Mesenchymal stem cell (in vitro differentiated cells and primary cell): ENCODE data around the gene CAPZA2.
"Not testable (repeated sequence)": the region's sequence is repeated elsewhere in the genome, so short reads cannot be mapped to it uniquely, and the experiment has no call there.

Source experiments
- DNase-seq: peaks from one replicate; pipeline ENCODE4 v3.0.0-alpha.2; 2013
- H2AFZ ChIP-seq: one replicate; pipeline ENCODE4 v1.6.1; 2013; ENCODE audit warnings: low read depth, mild to moderate bottlenecking, control low read depth, inconsistent platforms, low read length, moderate library complexity
- H2AK5ac ChIP-seq: 2 replicates; pipeline ENCODE4 v1.6.1; 2013; ENCODE audit warnings: low read length, moderate library complexity, mild to moderate bottlenecking, inconsistent platforms; ENCODE audit not compliant: severe bottlenecking
- H2BK120ac ChIP-seq: one replicate; pipeline ENCODE4 v1.6.1; 2013; ENCODE audit warnings: low read depth, mild to moderate bottlenecking, inconsistent platforms, low read length, moderate library complexity
- H2BK12ac ChIP-seq, 2 experiments: one replicate each; pipeline ENCODE4 v1.6.1; 2013; ENCODE audit warnings: inconsistent platforms in 2 of 2, low read length in 2 of 2, mild to moderate bottlenecking in 2 of 2, moderate library complexity in 2 of 2, control low read depth in 1 of 2
- H2BK15ac ChIP-seq: one replicate; pipeline ENCODE4 v1.6.1; 2013; ENCODE audit warnings: mild to moderate bottlenecking, low read depth, inconsistent platforms; ENCODE audit not compliant: poor library complexity, severe bottlenecking
- H2BK5ac ChIP-seq: 2 replicates; pipeline ENCODE4 v1.6.1; 2013; ENCODE audit warnings: low read depth, mild to moderate bottlenecking, low read length, control low read depth, inconsistent platforms; ENCODE audit not compliant: poor library complexity, severe bottlenecking
- H3K14ac ChIP-seq, 2 experiments: one replicate each; pipeline ENCODE4 v1.6.1; 2013; ENCODE audit warnings: inconsistent platforms in 2 of 2, low read length in 2 of 2, control low read depth in 1 of 2, mild to moderate bottlenecking in 1 of 2, moderate library complexity in 1 of 2
- H3K18ac ChIP-seq, 2 experiments: one replicate each; pipeline ENCODE4 v1.6.1; 2013; ENCODE audit warnings: inconsistent platforms in 2 of 2, low read length in 2 of 2, control low read depth in 1 of 2, low read depth in 1 of 2, mild to moderate bottlenecking in 1 of 2
- H3K23ac ChIP-seq, 2 experiments: one replicate each; pipeline ENCODE4 v1.6.1; 2013; ENCODE audit warnings: inconsistent platforms in 2 of 2, low read length in 2 of 2, mild to moderate bottlenecking in 2 of 2, moderate library complexity in 2 of 2, control low read depth in 1 of 2
- H3K27ac ChIP-seq: 2 replicates; pipeline ENCODE4 v1.5.1; 2013; ENCODE audit warnings: mild to moderate bottlenecking, moderate library complexity, low read length, control low read depth, inconsistent platforms; ENCODE audit not compliant: poor library complexity, severe bottlenecking
- H3K27me3 ChIP-seq, 2 experiments: 2 replicates each; pipeline versions ENCODE4 v1.6.1 to v1.7.0; 2013; ENCODE audit warnings: low read length in 2 of 2, mild to moderate bottlenecking in 2 of 2, moderate library complexity in 2 of 2, control low read depth in 1 of 2, inconsistent platforms in 1 of 2; ENCODE audit not compliant: control insufficient read depth in 1 of 2, insufficient read depth in 1 of 2
- H3K36me3 ChIP-seq, 2 experiments: 2 replicates each; pipeline versions ENCODE4 v1.6.1 to v1.7.0; 2013; ENCODE audit warnings: low read length in 2 of 2, control low read depth in 1 of 2, inconsistent platforms in 1 of 2, low read depth in 1 of 2, mild to moderate bottlenecking in 1 of 2; ENCODE audit not compliant: insufficient read depth in 2 of 2, control insufficient read depth in 1 of 2
- H3K4ac ChIP-seq, 2 experiments: one replicate each; pipeline ENCODE4 v1.6.1; 2013; ENCODE audit warnings: inconsistent platforms in 2 of 2, low read length in 2 of 2, mild to moderate bottlenecking in 2 of 2, moderate library complexity in 2 of 2, control low read depth in 1 of 2, low read depth in 1 of 2
- H3K4me1 ChIP-seq: 2 replicates; pipeline ENCODE4 v1.6.1; 2013; ENCODE audit warnings: low read depth, low read length, control low read depth; ENCODE audit not compliant: control insufficient read depth, insufficient read depth
- H3K4me2 ChIP-seq: 2 replicates; pipeline ENCODE4 v1.6.1; 2013; ENCODE audit warnings: low read length, mild to moderate bottlenecking, inconsistent platforms; ENCODE audit not compliant: poor library complexity, severe bottlenecking
- H3K4me3 ChIP-seq, 2 experiments: 2 replicates each; pipeline versions ENCODE4 v1.5.1 to v1.7.0; 2013; ENCODE audit warnings: low read length in 2 of 2, mild to moderate bottlenecking in 2 of 2, control low read depth in 1 of 2, low read depth in 1 of 2; ENCODE audit not compliant: insufficient read depth in 1 of 2
- H3K79me1 ChIP-seq: replicated peaks from 2 replicates; pipeline ENCODE4 v1.6.1; 2013; ENCODE audit warnings: mild to moderate bottlenecking, control low read depth, low read length, inconsistent platforms; ENCODE audit not compliant: poor library complexity, severe bottlenecking
- H3K9ac ChIP-seq: 2 replicates; pipeline ENCODE4 v1.7.0; 2013; ENCODE audit warnings: mild to moderate bottlenecking, low read length, moderate library complexity
- H3K9me3 ChIP-seq: 2 replicates; pipeline ENCODE4 v1.7.0; 2013; ENCODE audit warnings: mild to moderate bottlenecking, low read length; ENCODE audit not compliant: control insufficient read depth
- H4K8ac ChIP-seq: one replicate; pipeline ENCODE4 v1.6.1; 2013; ENCODE audit warnings: inconsistent platforms, mild to moderate bottlenecking, low read length, moderate library complexity
- H4K91ac ChIP-seq: one replicate; pipeline ENCODE4 v1.6.1; 2013; ENCODE audit warnings: mild to moderate bottlenecking, low read length, inconsistent platforms
- WGBS: methylation state at CpG from one replicate; pipeline ENCODE4 v1.1.7; 2013; ENCODE audit warnings: mixed read lengths; 5-methylcytosine and 5-hydroxymethylcytosine counted together

Gene CAPZA2

DNA sequence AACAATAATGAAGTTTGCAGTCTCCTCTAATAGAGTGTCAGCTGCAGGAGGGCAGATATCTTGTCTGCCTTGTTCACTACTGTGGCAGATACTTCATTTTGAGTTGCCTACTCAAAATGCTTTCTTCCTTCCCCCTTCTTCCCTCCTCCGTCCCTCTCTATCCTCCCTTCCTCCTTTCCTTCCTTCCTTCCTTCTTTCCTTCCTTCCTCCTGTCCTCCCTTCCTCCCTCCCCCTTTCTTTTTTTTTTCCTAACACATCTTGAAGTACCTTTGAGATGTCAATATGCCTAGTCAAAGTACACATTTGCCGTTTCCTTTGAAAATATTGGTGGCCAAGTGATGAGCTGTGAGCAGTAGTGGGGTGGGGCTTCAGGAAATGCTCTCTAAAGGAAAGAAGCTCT lies 72.2 kb downstream of the CAPZA2 start:
- WGBS = 100% methylated on average over 1 of the region's 2 CpGs
- Histone ChIP-seq H2AFZ (no peak overlapping the region), H3K4me1 (no peaks in the 10 kb centered on the region), H4K91ac (no peak overlapping the region), H3K4me3 (no peak overlapping the region), H2AK5ac (no peak overlapping the region), H3K23ac (no peak overlapping the region), H2BK120ac (no peak overlapping the region), H3K79me1 (no peaks in the 10 kb centered on the region), H3K36me3 (no peaks in the 10 kb centered on the region), H3K4me2 (no peak overlapping the region), H2BK12ac (no peak overlapping the region), H4K8ac (no peak overlapping the region), H2BK5ac (no peak overlapping the region), H3K18ac (no peak overlapping the region), H3K27me3 (peaks cover 0 to 8% of the 10 kb centered on the region in 2 experiments), H3K27ac (no peak overlapping the region), H2BK15ac (no peak overlapping the region), H3K4ac (no peak overlapping the region), H3K9me3 (no peaks in the 10 kb centered on the region), H3K14ac (no peak overlapping the region), H3K9ac (no peak overlapping the region)
- no peak for DNase-seq

DNA sequence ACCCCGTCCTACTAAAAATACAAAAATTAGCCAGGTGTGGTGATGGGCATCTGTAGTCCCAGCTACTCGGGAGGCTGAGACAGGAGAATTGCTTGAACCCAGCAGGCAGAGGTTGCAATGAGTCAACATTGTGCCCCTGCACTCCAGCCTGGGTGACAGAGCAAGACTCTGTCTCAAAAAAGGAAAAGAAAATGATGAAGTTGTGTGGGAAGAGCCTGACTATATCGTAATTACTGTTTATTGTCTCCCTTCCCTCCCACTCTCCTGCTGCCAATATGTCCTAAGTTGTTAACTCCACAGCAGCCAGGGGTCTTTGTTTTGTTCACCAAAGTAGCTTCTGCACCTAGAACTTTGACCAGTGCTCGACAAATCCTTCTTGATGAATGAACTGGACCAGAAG lies 74.5 kb downstream of the CAPZA2 start:
- H3K9ac ChIP-seq, H2BK5ac ChIP-seq, H2AFZ ChIP-seq, H3K27ac ChIP-seq, H2BK15ac ChIP-seq, H3K9me3 ChIP-seq, DNase-seq, H4K8ac ChIP-seq, H2AK5ac ChIP-seq, H4K91ac ChIP-seq, H3K27me3 ChIP-seq, H3K23ac ChIP-seq, H2BK12ac ChIP-seq, H3K36me3 ChIP-seq, H2BK120ac ChIP-seq, H3K18ac ChIP-seq, H3K4me1 ChIP-seq, H3K4me2 ChIP-seq, H3K4me3 ChIP-seq, H3K4ac ChIP-seq, H3K14ac ChIP-seq, H3K79me1 ChIP-seq: not testable (repeated sequence)
- 98% methylated on average over 4 of the region's 4 CpGs for WGBS

GRCh38 chr7:116938678-116939077 lies 76.3 kb downstream of the CAPZA2 start:
- no peaks in the 10 kb centered on the region for H3K4me1 ChIP-seq
- H3K14ac ChIP-seq = no peak overlapping the region
- H3K27ac ChIP-seq = no peak overlapping the region
- no peak overlapping the region for H2BK120ac ChIP-seq
- no peak overlapping the region for H3K4me3 ChIP-seq
- H2BK12ac ChIP-seq = no peak overlapping the region
- H2AK5ac ChIP-seq = no peak overlapping the region
- no peak overlapping the region for H4K91ac ChIP-seq
- no peak for DNase-seq
- no peak overlapping the region for H3K9ac ChIP-seq
- H2BK5ac ChIP-seq = no peak overlapping the region
- H2AFZ ChIP-seq = no peak overlapping the region
- 100% methylated on average over 1 of the region's 2 CpGs for WGBS
- H3K79me1 ChIP-seq = no peaks in the 10 kb centered on the region
- H3K9me3 ChIP-seq = no peaks in the 10 kb centered on the region
- H3K4me2 ChIP-seq = no peak overlapping the region
- H4K8ac ChIP-seq = no peak overlapping the region
- H3K36me3 ChIP-seq = no peaks in the 10 kb centered on the region
- peaks cover 0 to 8% of the 10 kb centered on the region in 2 experiments for H3K27me3 ChIP-seq
- H3K23ac ChIP-seq = no peak overlapping the region
- H2BK15ac ChIP-seq = no peak overlapping the region
- no peak overlapping the region for H3K18ac ChIP-seq
- H3K4ac ChIP-seq = no peak overlapping the region

- Histone ChIP-seq H3K4me1 (peaks cover 1% of the 10 kb centered on the region), H3K18ac (no peak overlapping the region), H3K27me3 (peaks cover 0 to 4% of the 10 kb centered on the region in 2 experiments), H3K23ac (no peak overlapping the region), H3K4me3 (no peak overlapping the region), H2BK120ac (no peak overlapping the region), H3K4ac (no peak overlapping the region), H4K91ac (no peak overlapping the region), H2BK5ac (no peak overlapping the region), H3K14ac (no peak overlapping the region), H2AFZ (no peak overlapping the region), H3K79me1 (no peaks in the 10 kb centered on the region), H3K9me3 (no peaks in the 10 kb centered on the region), H4K8ac (no peak overlapping the region), H3K9ac (no peak overlapping the region), H3K4me2 (no peak overlapping the region), H3K36me3 (no peaks in the 10 kb centered on the region), H3K27ac (no peak overlapping the region), H2BK12ac (no peak overlapping the region), H2AK5ac (no peak overlapping the region), H2BK15ac (no peak overlapping the region)
- WGBS = 98% methylated on average over 7 of the region's 8 CpGs
- DNase-seq = no peak
Observed at GRCh38 chr7:116940689-116941370, 78.4 kb downstream of the CAPZA2 start.
